Endothelial cell of umbilical vein (primary cell): ENCODE data around the gene CD63. TPM values are rescaled to one million over a fixed set of nuclear protein-coding genes. Genes with fewer than 3 reads are reported as not detected.

Experiments used
- BruUV-seq: library from RNA; stranded (reverse); fragments of 400-500 nt; replicated peaks from 2 replicates; lab custom pipeline; 2021; lab: Mats Ljungman, UMichigan
- CTCF ChIA-PET: fragments of 300-600, 350-600 bp; sonication (Branson Sonifier 250); formaldehyde crosslinking; loops from one replicate; lab custom pipeline; 2021; ENCODE audit warnings: antibody characterized with exemption, inconsistent platforms; lab: Charles Lee
- POLR2A ChIA-PET: fragments of 300-600, 350-600 bp; sonication (Branson Sonifier 250); formaldehyde crosslinking; loops from one replicate; lab custom pipeline; 2021; ENCODE audit warnings: antibody characterized with exemption, inconsistent platforms; lab: Charles Lee
- DNase-seq: peaks from one replicate; pipeline ENCODE4 v3.0.0-alpha.2; 2011; ENCODE audit warnings: low read depth, low spot score
- FAIRE-seq: peaks from 2 replicates; lab custom pipeline; 2011; peaks lifted over from hg19 to GRCh38; lab: Jason Lieb, UNC
- H2AFZ ChIP-seq: 2 replicates; pipeline ENCODE4 v1.6.0; 2012; ENCODE audit warnings: low read depth, low read length, control low read depth, inconsistent platforms
- H3K27ac ChIP-seq: 2 replicates; pipeline ENCODE4 v1.5.1; 2011; ENCODE audit warnings: low read depth, mild to moderate bottlenecking, control low read depth, low read length, moderate library complexity; ENCODE audit not compliant: insufficient read depth
- H3K27me3 ChIP-seq, 2 experiments: 2 replicates each; pipeline versions ENCODE4 v1.6.0 to v1.6.1; 2011; ENCODE audit warnings: low read length in 2 of 2, mixed read lengths in 1 of 2; ENCODE audit not compliant: control insufficient read depth in 2 of 2, insufficient read depth in 2 of 2
- H3K36me3 ChIP-seq, 2 experiments: 2 replicates in 1 of 2; 3 replicates in 1 of 2; pipeline ENCODE4 v1.5.1; 2011; ENCODE audit warnings: low read length in 2 of 2, mild to moderate bottlenecking in 1 of 2, moderate library complexity in 1 of 2; ENCODE audit not compliant: control insufficient read depth in 2 of 2, insufficient read depth in 2 of 2; ENCODE audit errors: extremely low read depth in 1 of 2
- H3K4me1 ChIP-seq: 3 replicates; pipeline ENCODE4 v1.5.1; 2011; ENCODE audit warnings: mild to moderate bottlenecking, low read length; ENCODE audit not compliant: control insufficient read depth, insufficient read depth; ENCODE audit errors: extremely low read depth
- H3K4me2 ChIP-seq: 2 replicates; pipeline ENCODE4 v1.6.1; 2011; ENCODE audit warnings: low read length, control low read depth, mixed read lengths; ENCODE audit not compliant: insufficient read depth
- H3K4me3 ChIP-seq, 3 experiments: fragments of 200-600 bp in 1 of 3; sonication (generic), shearing (Covaris generic) in 1 of 3; replicated peaks in 1 of 3; 2 replicates each; pipeline ENCODE4 v1.5.1; 2011 to 2016; ENCODE audit warnings: control low read depth in 3 of 3, low read length in 3 of 3, mild to moderate bottlenecking in 2 of 3, inconsistent platforms in 1 of 3, low read depth in 1 of 3, moderate library complexity in 1 of 3; ENCODE audit not compliant: insufficient read depth in 1 of 3
- H3K79me2 ChIP-seq: 2 replicates; pipeline ENCODE4 v1.6.0; 2012; ENCODE audit warnings: low read length, inconsistent platforms; ENCODE audit not compliant: control insufficient read depth, insufficient read depth
- H3K9ac ChIP-seq: replicated peaks from 2 replicates; pipeline ENCODE3; 2011; ENCODE audit warnings: low read length, control low read depth; ENCODE audit not compliant: insufficient read depth; ENCODE audit errors: extremely low read depth
- H3K9me1 ChIP-seq: replicated peaks from 3 replicates; pipeline ENCODE4 v1.6.0; 2011; ENCODE audit warnings: mild to moderate bottlenecking, low read length; ENCODE audit not compliant: control insufficient read depth, insufficient read depth; ENCODE audit errors: extremely low read depth
- H3K9me3 ChIP-seq: replicated peaks from 2 replicates; pipeline ENCODE4 v1.5.1; 2012; ENCODE audit warnings: low read length, inconsistent platforms; ENCODE audit not compliant: control insufficient read depth, insufficient read depth
- H4K20me1 ChIP-seq: replicated peaks from 2 replicates; pipeline ENCODE3; 2011; ENCODE audit warnings: mild to moderate bottlenecking, low read length; ENCODE audit not compliant: control insufficient read depth, insufficient read depth; ENCODE audit errors: extremely low read depth
- CTCF ChIP-seq, 2 donors: IDR thresholded peaks; 1 replicate in 1 of 2; 2 replicates in 1 of 2; pipeline ENCODE4 v1.5.1; 2011; ENCODE audit warnings: low read length in 2 of 2, mild to moderate bottlenecking in 2 of 2, moderate library complexity in 2 of 2, control low read depth in 1 of 2, inconsistent platforms in 1 of 2, low read depth in 1 of 2; ENCODE audit not compliant: insufficient read depth in 1 of 2; ENCODE audit errors: extremely low read depth in 1 of 2
- EZH2 ChIP-seq: IDR thresholded peaks from 2 replicates; pipeline ENCODE4 v1.6.1; 2012; ENCODE audit warnings: borderline replicate concordance, low read depth, mild to moderate bottlenecking, moderate library complexity, low read length, inconsistent platforms; ENCODE audit not compliant: severe bottlenecking
- FOS ChIP-seq: IDR thresholded peaks from 2 replicates; pipeline ENCODE4 v1.6.1; 2011; ENCODE audit warnings: mild to moderate bottlenecking, low read length, moderate library complexity, borderline replicate concordance; ENCODE audit not compliant: insufficient read depth
- GATA2 ChIP-seq: IDR thresholded peaks from 2 replicates; pipeline ENCODE4 v1.7.0; 2011; ENCODE audit warnings: low read depth, mild to moderate bottlenecking, moderate library complexity, mixed read lengths, low read length; ENCODE audit not compliant: insufficient read length, insufficient read depth
- JUN ChIP-seq: IDR thresholded peaks from 2 replicates; pipeline ENCODE4 v1.6.1; 2011; ENCODE audit warnings: borderline replicate concordance, low read depth; ENCODE audit not compliant: insufficient read length, insufficient read depth
- MAX ChIP-seq: IDR thresholded peaks from 2 replicates; pipeline ENCODE4 v1.6.1; 2011; ENCODE audit not compliant: insufficient read depth, insufficient read length
- MYC ChIP-seq: IDR thresholded peaks from one replicate; pipeline ENCODE4 v1.6.1; 2011; ENCODE audit warnings: mild to moderate bottlenecking, low read depth, low read length
- POLR2A ChIP-seq: IDR thresholded peaks from 2 replicates; pipeline ENCODE4 v1.6.1; 2012; ENCODE audit warnings: low read depth, mild to moderate bottlenecking, control low read depth, low read length
- POLR2AphosphoS5 ChIP-seq: IDR thresholded peaks from 2 replicates; pipeline ENCODE4 v1.6.1; 2012; ENCODE audit warnings: low read depth, mild to moderate bottlenecking, control low read depth, low read length, moderate library complexity; ENCODE audit not compliant: insufficient read depth
- dilution Hi-C: fragments of 300-500 bp; cut with MboI; formaldehyde crosslinking; loops from one replicate; pipeline ENCODE4 v1.15.0; 2019; ENCODE audit warnings: low sequenced_read_pairs; ENCODE audit not compliant: extremely low pct_ligation_motif_present
- intact Hi-C: fragments of 100-400 bp; cut with micrococcal nuclease; formaldehyde crosslinking; loops from one replicate; pipeline ENCODE4 v1.10.0; 2022
- polyA plus RNA-seq, 4 experiments: library from polyadenylated mRNA; depleted of rRNA in 3 of 4; stranded (reverse) in 3 of 4; unstranded in 1 of 4; fragments of >200 nt; gene quantifications; 2 replicates each; pipeline versions ENCODE4 v1.2.1 to v1.2.3, GENCODE V29; 2011 to 2012; ENCODE audit warnings: missing spikeins in 1 of 4
- total RNA-seq: library from RNA; stranded (reverse); gene quantifications from 2 replicates; pipeline ENCODE4 v1.2.3, GENCODE V29; 2021

Gene CD63
- total and polyA plus RNA-seq, 2 donors (not counting 3 experiments of a cell fraction or from before 2014, with no cell fraction given): 1,054 to 1,429 TPM

GRCh38 chr12:55736780-55737580, 8.2 kb upstream of the CD63 start:
- no TSS peak for BruUV-seq
- Histone ChIP-seq H3K4me3 (no peak overlapping the region), H3K79me2 (no peaks in the 10 kb centered on the region), H3K9me1 (no peaks in the 10 kb centered on the region), H3K9me3 (no peaks in the 10 kb centered on the region), H3K4me2 (no peak overlapping the region), H3K27me3 (no peaks in the 10 kb centered on the region), H3K4me1 (peaks cover 11% of the 10 kb centered on the region), H3K9ac (no peak overlapping the region), H4K20me1 (no peaks in the 10 kb centered on the region), H3K36me3 (no peaks in the 10 kb centered on the region), H2AFZ (no peak overlapping the region), H3K27ac (no peak overlapping the region)
- ChIA-PET CTCF (interaction anchor here (0.6 to 8.2 kb wide), 18 partner anchors 7 to 548 kb away, joined by 3 to 151 read pairs (median 7); partner anchors contain the start of genes BLOC1S1, CD63, RAB5B and RDH5), POLR2A (interaction anchor here (0.6 kb wide), 1 partner anchor 8 kb away, joined by 5 read pairs; no protein-coding TSS in a partner anchor)
- DNase-seq (peak; percentile 69), FAIRE-seq (peak; percentile 83)
- peak; percentile 89 to 96 for TF ChIP-seq CTCF (IDR thresholded peaks at IDR 0.05; ENCODE audit: extremely low read depth in 1 of 2, insufficient read depth in 1 of 2, low read depth in 1 of 2, low read length in 2 of 2)
- TF ChIP-seq FOS: no peak
- dilution Hi-C loops (no loop called here), intact Hi-C loops (loop anchor here (1.0 to 5.0 kb wide), 6 partner anchors 8 to 91 kb away; partner anchors contain the start of genes CD63, ORMDL2 and SARNP)

- no peaks in the 10 kb centered on the region for H3K9me1 ChIP-seq
- DNase-seq: no peak
- H2AFZ ChIP-seq: no peak overlapping the region
- no peak overlapping the region for H3K4me3 ChIP-seq
- dilution Hi-C loops: no loop called here
- no peak overlapping the region for H3K4me2 ChIP-seq
- intact Hi-C loops: loop anchor here (5.0 kb wide), 1 partner anchor 81 kb away; the partner anchor contains the start of genes ORMDL2 and SARNP
- BruUV-seq: no TSS peak
- no peaks in the 10 kb centered on the region for H3K9me3 ChIP-seq
- H3K36me3 ChIP-seq: no peaks in the 10 kb centered on the region
- H3K4me1 ChIP-seq: peaks cover 11% of the 10 kb centered on the region
- no peak for FAIRE-seq
- CTCF ChIA-PET: interaction anchor here (1.5 to 8.2 kb wide), 3 partner anchors 11 to 79 kb away, joined by 6 to 151 read pairs (median 50); partner anchors contain the start of genes BLOC1S1 and RDH5
- no peaks in the 10 kb centered on the region for H3K27me3 ChIP-seq
- H3K27ac ChIP-seq: no peak overlapping the region
- POLR2A ChIA-PET: no interaction called here
- no peaks in the 10 kb centered on the region for H4K20me1 ChIP-seq
- H3K79me2 ChIP-seq: no peaks in the 10 kb centered on the region
- no peak overlapping the region for H3K9ac ChIP-seq
- TF ChIP-seq MAX (no peak), CTCF (IDR thresholded peaks at IDR 0.05; ENCODE audit: extremely low read depth in 1 of 2, insufficient read depth in 1 of 2, low read depth in 1 of 2, low read length in 2 of 2) (no peak), GATA2 (no peak), JUN (no peak), EZH2 (no peak), FOS (no peak), MYC (no peak), POLR2A (no peak), POLR2AphosphoS5 (no peak)
Measured at GRCh38 chr12:55736076-55736475, 7.3 kb upstream of the CD63 start.
